ENCODE results near the gene RHOT2.

- no peak for TF ChIP-seq CTCF (IDR thresholded peaks at IDR 0.05)
- no peak for TF ChIP-seq POLR2A (IDR thresholded peaks at IDR 0.05)
- no peak for TF ChIP-seq EP300 (IDR thresholded peaks at IDR 0.05)
These were observed 54.0 kb downstream of the RHOT2 start for GRCh38 chr16:721765-722540.
